Measurements from ENCODE around the gene NEIL1. TPM values are rescaled to one million over a fixed set of nuclear protein-coding genes. Genes with fewer than 3 reads are reported as not detected.

The NEIL1 gene
- 40.2 TPM for total RNA-seq

GRCh38 chr15:75346796-75347221 is at the start of gene NEIL1:
NEIL1 (plus strand) TSS chr15:75347039; CDS start chr15:75348906, 1,867 bp downstream.

GRCh38 chr15:75335705-75336355 is 11.0 kb upstream of the NEIL1 start, which contains the start of gene COMMD4:
COMMD4 (plus strand) TSS chr15:75336063; CDS start chr15:75336090, 27 bp downstream.

GRCh38 chr15:75367913-75368688 is 21.3 kb downstream of the NEIL1 start, which contains the start of gene MAN2C1:
MAN2C1 (minus strand) TSS chr15:75368607; CDS start chr15:75368583, 24 bp downstream.

Other genes with a start within 250 kb of the NEIL1 start
- gene C15orf39, start 145.2 kb upstream of the NEIL1 start, total RNA-seq = 9.6 TPM
- not detected for gene GOLGA6C, start 88.7 kb upstream of the NEIL1 start, total RNA-seq
- not detected for gene GOLGA6D, start 64.2 kb upstream of the NEIL1 start, total RNA-seq
- 36.5 TPM for gene COMMD4, start 11.0 kb upstream of the NEIL1 start, total RNA-seq
- 272 TPM for gene MAN2C1, start 21.6 kb downstream of the NEIL1 start, total RNA-seq
- 98.5 TPM for gene SIN3A, start 104.7 kb downstream of the NEIL1 start, total RNA-seq
- gene PTPN9, start 232.3 kb downstream of the NEIL1 start, total RNA-seq = 29.2 TPM